ENCODE data around the gene SLC31A2.

Gene SLC31A2

DNA sequence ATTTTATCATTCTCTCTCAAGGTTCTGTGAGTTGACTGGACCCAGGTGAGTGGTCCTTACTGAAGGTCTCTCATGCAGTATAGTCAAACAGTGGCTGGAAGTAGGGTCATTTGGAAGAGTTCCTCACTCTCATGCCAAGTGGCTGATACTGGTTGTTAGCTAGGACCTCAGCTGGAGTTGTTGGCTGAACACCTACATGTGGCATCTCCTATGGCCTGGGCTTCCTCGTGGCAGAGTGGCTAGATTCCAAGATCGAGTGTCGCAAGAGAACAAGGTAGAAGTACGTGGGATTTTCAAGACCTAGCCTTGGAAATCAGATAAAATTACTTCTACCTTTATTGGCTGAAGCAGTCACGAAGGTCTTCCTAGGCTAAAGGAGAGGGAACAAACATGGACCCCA is 7.6 kb downstream of the SLC31A2 start:
- Mint-ChIP-seq H3K27me3 (no peaks in the 10 kb centered on the region), H3K4me1 (ENCODE audit: low read depth) (peaks cover 82% of the 10 kb centered on the region), H3K36me3 (ENCODE audit: low read depth) (peaks cover 90% of the 10 kb centered on the region), H3K27ac (no peak overlapping the region), H3K4me3 (no peak overlapping the region), H3K9me3 (no peaks in the 10 kb centered on the region)
- intact Hi-C loops (cut with micrococcal nuclease) = loop anchor here (5.0 to 10.0 kb wide), 2 partner anchors 46 to 116 kb away; partner anchors contain the start of genes CDC26 and PRPF4

DNA sequence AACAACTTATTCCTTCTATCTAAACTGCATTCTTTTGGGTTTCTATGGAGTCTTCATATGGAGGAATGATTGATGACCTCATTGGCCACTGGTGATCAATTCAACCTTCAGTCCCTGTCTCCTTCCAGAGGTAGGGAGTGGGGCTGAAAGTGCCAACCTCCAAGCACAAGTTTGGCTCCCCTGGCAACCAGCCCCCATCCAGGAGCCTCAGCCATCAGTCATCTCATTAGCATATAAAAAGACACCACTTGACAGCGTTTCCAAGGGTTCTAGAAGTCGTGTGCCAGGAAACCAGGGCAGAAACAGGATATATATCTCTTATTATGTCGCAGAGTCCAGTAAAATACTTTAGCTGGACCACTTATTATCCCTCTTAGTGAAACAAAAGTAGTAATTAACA is 9.8 kb downstream of the SLC31A2 start:
- no peaks in the 10 kb centered on the region for H3K9me3 Mint-ChIP-seq
- peaks cover 90% of the 10 kb centered on the region for H3K36me3 Mint-ChIP-seq (ENCODE audit: low read depth)
- intact Hi-C loops (cut with micrococcal nuclease) = no loop called here
- H3K4me1 Mint-ChIP-seq (ENCODE audit: low read depth) = peaks cover 60% of the 10 kb centered on the region
- H3K27me3 Mint-ChIP-seq = no peaks in the 10 kb centered on the region
- peak overlapping the region; percentile 53 for H3K27ac Mint-ChIP-seq
- no peak overlapping the region for H3K4me3 Mint-ChIP-seq

DNA sequence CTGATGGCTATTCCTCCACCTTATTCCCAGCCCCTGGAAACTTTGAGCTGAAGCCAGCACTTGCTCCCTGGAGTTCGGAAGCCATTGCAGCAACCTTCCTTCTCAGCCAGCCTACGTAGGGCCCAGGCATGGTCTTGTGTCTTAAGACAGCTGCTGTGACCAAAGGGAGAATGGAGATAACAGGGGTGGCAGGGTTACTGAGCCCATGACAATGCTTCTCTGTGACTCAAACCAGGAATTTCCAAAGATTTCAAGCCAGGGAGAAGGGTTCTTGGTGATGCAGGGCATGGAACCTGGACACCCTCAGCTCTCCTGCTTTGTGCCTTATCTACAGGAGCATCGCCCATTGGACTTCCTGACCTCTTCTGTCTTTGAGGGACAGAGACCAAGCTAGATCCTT is 12.2 kb downstream of the SLC31A2 start:
- Mint-ChIP-seq H3K4me3 (no peak overlapping the region), H3K27ac (peak overlapping the region; percentile 34), H3K9me3 (no peaks in the 10 kb centered on the region), H3K27me3 (no peaks in the 10 kb centered on the region), H3K4me1 (ENCODE audit: low read depth) (peaks cover 44% of the 10 kb centered on the region), H3K36me3 (ENCODE audit: low read depth) (peaks cover 100% of the 10 kb centered on the region)
- intact Hi-C loops (cut with micrococcal nuclease) = no loop called here

DNA sequence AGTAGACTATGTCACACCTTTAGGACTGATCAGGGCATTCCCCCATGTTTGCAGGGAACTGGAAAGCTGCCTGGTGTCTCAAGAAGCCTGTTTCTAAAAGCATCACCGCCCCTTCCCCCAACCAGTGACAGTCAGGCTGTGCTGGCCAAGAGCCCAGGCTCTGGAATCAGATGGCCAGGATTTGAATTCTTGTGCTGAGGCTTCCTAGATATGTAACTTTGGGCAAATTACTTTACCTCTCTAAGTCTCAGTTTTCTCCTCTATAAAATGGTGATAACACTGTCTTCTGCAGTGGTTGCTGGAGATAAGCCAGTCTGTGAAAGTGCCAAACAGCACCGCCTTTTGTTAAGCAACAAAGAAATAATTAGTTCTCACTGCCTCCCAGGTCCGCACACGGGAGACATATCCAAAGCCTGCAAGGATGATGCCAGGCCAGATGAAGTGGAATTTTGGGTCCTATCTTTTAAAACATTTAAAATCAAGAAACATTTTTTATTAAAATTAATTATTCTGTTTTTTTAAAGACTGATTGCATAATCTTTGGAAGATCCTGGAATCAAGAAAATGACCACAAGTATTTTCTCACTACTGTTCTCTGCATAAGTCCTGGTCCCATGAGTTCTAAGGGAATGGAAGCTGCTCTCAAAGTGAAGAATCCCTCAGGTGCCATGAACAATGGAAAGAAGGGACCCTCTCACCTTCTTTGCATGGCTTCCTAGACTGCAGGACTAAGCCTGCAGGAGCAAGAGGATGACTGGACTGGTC is 13.9 kb downstream of the SLC31A2 start:
- Mint-ChIP-seq H3K4me3 (no peak overlapping the region), H3K36me3 (ENCODE audit: low read depth) (peaks cover 100% of the 10 kb centered on the region)

DNA sequence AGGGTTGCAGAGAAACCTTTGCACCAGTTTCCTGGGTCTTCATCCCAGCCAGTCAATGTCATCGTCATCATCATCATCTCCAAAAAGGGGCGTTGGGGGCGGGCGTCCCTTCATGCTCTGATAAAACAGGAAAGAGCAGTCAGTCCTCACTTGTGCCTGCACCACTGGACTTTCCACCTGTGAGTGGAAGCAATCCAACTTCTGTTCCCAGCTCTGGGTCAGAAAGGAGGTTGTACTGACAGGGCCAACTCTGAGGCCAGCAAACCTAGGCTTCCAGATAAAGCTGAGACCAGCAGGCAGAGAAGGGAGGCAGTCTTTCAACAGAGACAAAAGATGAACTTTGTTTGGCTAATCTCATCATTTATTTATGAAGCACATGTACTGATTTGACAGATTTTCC is 15.2 kb downstream of the SLC31A2 start:
- Mint-ChIP-seq H3K9me3 (no peaks in the 10 kb centered on the region), H3K36me3 (ENCODE audit: low read depth) (peaks cover 100% of the 10 kb centered on the region), H3K4me1 (ENCODE audit: low read depth) (peaks cover 34% of the 10 kb centered on the region), H3K27me3 (no peaks in the 10 kb centered on the region), H3K27ac (peak overlapping the region; percentile 4), H3K4me3 (no peak overlapping the region)
- intact Hi-C loops (cut with micrococcal nuclease) = no loop called here

More for the DNA sequence above, 13.9 kb downstream of the SLC31A2 start:
- Mint-ChIP-seq H3K4me1 (ENCODE audit: low read depth) (peaks cover 43% of the 10 kb centered on the region), H3K9me3 (no peaks in the 10 kb centered on the region), H3K27me3 (no peaks in the 10 kb centered on the region), H3K27ac (no peak overlapping the region)
- intact Hi-C loops (cut with micrococcal nuclease) = no loop called here

DNA sequence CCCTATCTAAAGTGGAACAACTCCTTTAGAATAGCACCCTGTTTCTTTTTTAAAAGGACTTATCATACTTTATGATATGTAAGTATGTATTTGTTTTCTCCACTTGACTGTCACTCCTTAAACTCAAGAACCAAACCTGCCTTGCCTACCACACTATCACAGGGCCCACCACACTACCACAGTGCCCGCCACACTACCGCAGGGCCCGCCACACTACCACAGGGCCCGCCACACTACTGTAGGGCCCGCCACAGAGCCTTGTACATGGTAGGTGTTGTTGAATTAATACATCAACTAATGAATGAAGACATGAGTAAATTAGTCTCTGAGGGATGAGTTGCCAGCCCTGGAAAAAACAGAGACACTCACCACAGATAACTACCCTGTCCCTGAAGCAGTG is 18.0 kb downstream of the SLC31A2 start:
- H3K27ac Mint-ChIP-seq = peak overlapping the region; percentile 8
- intact Hi-C loops (cut with micrococcal nuclease) = no loop called here
- no peaks in the 10 kb centered on the region for H3K27me3 Mint-ChIP-seq
- H3K4me1 Mint-ChIP-seq (ENCODE audit: low read depth) = peaks cover 14% of the 10 kb centered on the region
- peaks cover 100% of the 10 kb centered on the region for H3K36me3 Mint-ChIP-seq (ENCODE audit: low read depth)
- H3K9me3 Mint-ChIP-seq = no peaks in the 10 kb centered on the region
- H3K4me3 Mint-ChIP-seq = no peak overlapping the region

DNA sequence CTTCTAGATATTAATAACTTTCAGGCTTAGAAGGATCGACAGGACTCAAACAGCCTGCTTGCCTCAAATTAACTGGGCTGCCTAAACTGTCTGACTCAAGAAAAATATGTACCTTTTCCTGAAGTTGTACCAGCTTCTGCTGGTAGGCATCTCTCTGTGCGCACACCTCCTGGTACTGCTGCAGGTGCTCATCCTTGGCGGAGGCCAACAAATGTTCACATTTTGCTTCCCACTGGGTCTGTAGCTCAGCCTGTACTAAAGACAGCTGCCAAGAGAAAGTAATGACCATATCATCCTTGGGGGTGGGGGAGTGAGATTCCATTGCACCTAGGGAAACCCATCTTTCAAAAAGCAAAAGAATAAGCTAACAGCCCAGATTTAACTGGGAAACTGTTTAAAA is 22.5 kb downstream of the SLC31A2 start:
- intact Hi-C loops (cut with micrococcal nuclease) = loop anchor here (10.0 kb wide), 1 partner anchor 571 kb away; no protein-coding TSS in a partner anchor
- peaks cover 23% of the 10 kb centered on the region for H3K4me1 Mint-ChIP-seq (ENCODE audit: low read depth)
- H3K27me3 Mint-ChIP-seq = no peaks in the 10 kb centered on the region
- no peak overlapping the region for H3K4me3 Mint-ChIP-seq
- peaks cover 100% of the 10 kb centered on the region for H3K36me3 Mint-ChIP-seq (ENCODE audit: low read depth)
- H3K27ac Mint-ChIP-seq = no peak overlapping the region
- no peaks in the 10 kb centered on the region for H3K9me3 Mint-ChIP-seq

DNA sequence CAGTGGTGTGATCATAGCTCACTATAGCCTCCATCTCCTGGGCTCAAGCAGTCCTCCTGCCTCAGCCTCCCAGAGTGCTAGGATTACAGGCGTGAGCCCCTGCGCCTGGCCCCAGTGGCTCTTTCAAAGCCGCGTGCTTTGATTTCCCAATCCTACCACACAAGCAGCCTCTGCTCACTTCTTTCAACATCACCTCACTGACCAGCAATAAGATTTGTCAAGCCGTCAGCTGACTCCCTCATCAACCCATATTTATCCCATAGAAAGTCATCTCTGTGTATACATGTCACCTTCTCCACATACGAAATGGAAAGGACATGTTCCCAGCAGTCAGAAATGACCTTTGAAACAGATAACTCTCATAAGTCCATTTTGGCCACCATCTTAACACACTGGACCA is 26.0 kb downstream of the SLC31A2 start:
- no peaks in the 10 kb centered on the region for H3K27me3 Mint-ChIP-seq
- H3K36me3 Mint-ChIP-seq (ENCODE audit: low read depth) = peaks cover 97% of the 10 kb centered on the region
- no peaks in the 10 kb centered on the region for H3K9me3 Mint-ChIP-seq
- intact Hi-C loops (cut with micrococcal nuclease) = loop anchor here (10.0 kb wide), 1 partner anchor 568 kb away; no protein-coding TSS in a partner anchor
- no peak overlapping the region for H3K4me3 Mint-ChIP-seq
- H3K4me1 Mint-ChIP-seq (ENCODE audit: low read depth) = peaks cover 30% of the 10 kb centered on the region
- H3K27ac Mint-ChIP-seq = peak overlapping the region; percentile 48

DNA sequence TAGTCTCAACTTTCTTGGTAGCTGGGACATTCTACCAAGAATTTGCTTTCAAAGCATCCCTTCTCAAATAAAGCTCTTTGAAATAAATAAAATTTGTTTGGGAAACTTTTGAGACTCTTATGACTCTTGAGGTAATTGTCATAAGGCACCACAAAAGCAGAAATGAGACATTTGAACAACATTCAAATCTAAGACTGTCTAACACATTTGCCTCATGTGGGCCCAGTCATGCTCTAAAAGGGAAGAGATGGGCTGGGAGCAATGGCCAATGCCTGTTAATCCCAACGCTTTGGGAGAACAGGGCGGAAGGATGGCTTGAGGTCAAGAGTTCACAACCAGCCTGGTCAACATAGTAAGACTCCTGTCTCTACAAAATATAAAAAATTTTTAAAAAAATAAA is 26.4 kb downstream of the SLC31A2 start:
- Mint-ChIP-seq H3K4me1 (ENCODE audit: low read depth) (peaks cover 32% of the 10 kb centered on the region), H3K27ac (peak overlapping the region; percentile 48)

DNA sequence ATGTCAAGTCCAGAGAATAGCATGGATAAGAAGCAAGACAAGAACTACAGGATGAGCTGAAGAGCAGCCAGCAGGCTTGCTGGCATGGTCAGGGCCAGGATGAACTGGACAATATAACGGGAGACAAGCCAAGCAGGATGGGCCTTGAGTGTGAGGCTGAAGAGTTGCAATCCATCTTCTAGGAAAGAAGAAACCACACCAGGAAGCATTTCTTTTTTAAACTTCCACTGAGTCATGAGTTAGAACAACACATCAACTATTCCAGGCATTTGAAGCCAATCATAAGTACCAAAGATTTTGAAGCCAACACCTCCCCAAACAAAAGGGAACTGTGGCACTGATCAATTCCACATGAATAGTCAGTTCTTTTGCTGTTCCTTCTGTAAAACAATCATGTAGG is 27.3 kb downstream of the SLC31A2 start:
- intact Hi-C loops (cut with micrococcal nuclease) = loop anchor here (10.0 kb wide), 1 partner anchor 567 kb away; no protein-coding TSS in a partner anchor
- H3K9me3 Mint-ChIP-seq = no peaks in the 10 kb centered on the region
- no peak overlapping the region for H3K4me3 Mint-ChIP-seq
- H3K27ac Mint-ChIP-seq = no peak overlapping the region
- peaks cover 97% of the 10 kb centered on the region for H3K36me3 Mint-ChIP-seq (ENCODE audit: low read depth)
- no peaks in the 10 kb centered on the region for H3K27me3 Mint-ChIP-seq
- H3K4me1 Mint-ChIP-seq (ENCODE audit: low read depth) = peaks cover 37% of the 10 kb centered on the region

More for the DNA sequence above, 26.4 kb downstream of the SLC31A2 start:
- intact Hi-C loops (cut with micrococcal nuclease) = loop anchor here (10.0 kb wide), 1 partner anchor 568 kb away; no protein-coding TSS in a partner anchor
- Mint-ChIP-seq H3K36me3 (ENCODE audit: low read depth) (peaks cover 97% of the 10 kb centered on the region), H3K27me3 (no peaks in the 10 kb centered on the region), H3K4me3 (no peak overlapping the region), H3K9me3 (no peaks in the 10 kb centered on the region)

DNA sequence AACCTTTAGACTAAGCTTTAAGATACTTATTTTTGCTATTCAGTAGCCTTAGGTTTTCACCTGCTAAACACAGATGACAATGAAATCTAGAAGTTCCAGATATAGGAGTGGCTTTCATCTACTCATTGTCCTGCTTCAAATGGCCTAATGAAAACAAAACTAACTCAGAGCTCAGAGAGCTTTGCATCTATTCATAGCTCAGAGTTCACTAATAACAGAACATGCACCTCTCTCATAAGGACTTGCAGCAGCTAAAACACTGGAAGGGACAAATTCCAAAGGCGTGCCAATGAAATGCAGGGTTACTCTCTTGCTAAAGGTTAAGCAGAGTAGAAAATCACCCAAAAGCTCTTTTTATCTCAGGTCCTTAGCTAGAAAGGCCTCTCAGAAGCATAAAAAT is 29.0 kb downstream of the SLC31A2 start:
- Mint-ChIP-seq H3K9me3 (no peaks in the 10 kb centered on the region), H3K27me3 (no peaks in the 10 kb centered on the region), H3K36me3 (ENCODE audit: low read depth) (peaks cover 97% of the 10 kb centered on the region), H3K4me1 (ENCODE audit: low read depth) (peaks cover 51% of the 10 kb centered on the region), H3K27ac (no peak overlapping the region), H3K4me3 (no peak overlapping the region)
- intact Hi-C loops (cut with micrococcal nuclease) = loop anchor here (10.0 kb wide), 2 partner anchors 95 to 565 kb away; partner anchors contain the start of genes CDC26 and PRPF4

DNA sequence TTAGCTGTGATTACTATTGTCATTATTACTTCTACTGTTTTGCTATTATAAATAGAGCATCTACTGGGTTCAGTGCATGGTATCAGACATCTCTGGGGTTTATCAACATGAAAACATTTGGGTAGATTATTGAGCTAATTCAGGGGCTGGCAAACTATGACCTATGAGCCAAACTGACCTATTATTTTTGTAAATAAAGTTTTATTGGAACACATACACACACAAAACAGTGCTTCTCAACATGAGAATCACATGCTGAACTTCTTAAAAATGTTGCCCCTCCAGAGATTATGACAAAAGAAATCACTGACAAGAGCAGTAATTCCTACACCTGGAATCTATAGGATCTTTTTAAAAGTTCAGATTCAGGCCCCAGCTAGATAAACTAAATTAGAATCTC is 30.4 kb downstream of the SLC31A2 start:
- Mint-ChIP-seq H3K4me1 (ENCODE audit: low read depth) (peaks cover 61% of the 10 kb centered on the region), H3K9me3 (no peaks in the 10 kb centered on the region), H3K36me3 (ENCODE audit: low read depth) (peaks cover 97% of the 10 kb centered on the region), H3K4me3 (no peak overlapping the region), H3K27me3 (no peaks in the 10 kb centered on the region), H3K27ac (peak overlapping the region; percentile 25)
- intact Hi-C loops (cut with micrococcal nuclease) = loop anchor here (10.0 kb wide), 1 partner anchor 94 kb away; the partner anchor contains the start of genes CDC26 and PRPF4

DNA sequence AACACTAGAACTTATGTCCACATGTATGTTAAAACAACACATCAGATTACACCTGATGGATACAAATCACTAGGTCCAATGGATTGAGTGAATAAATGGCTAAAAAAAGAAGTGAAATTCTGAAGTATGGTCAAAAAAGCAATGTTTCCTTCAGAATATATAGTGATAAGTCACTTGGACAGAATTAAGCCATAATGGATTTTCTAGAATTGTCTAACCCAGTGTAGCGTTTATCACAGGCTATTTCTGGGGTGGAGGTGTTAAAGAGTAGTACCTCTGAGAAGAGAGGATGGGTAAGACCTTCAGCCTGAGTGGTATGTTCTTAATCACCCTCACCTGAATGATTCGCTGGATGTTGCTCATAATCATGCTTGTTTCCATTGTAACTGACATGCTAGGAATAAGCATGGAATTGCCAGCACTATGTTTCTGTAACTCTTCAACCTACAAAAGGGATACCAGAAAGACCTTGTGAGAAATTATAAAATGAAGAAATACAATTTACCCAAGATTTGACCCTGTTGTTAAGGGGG is 33.2 kb downstream of the SLC31A2 start:
- Mint-ChIP-seq H3K27ac (no peak overlapping the region), H3K9me3 (no peaks in the 10 kb centered on the region), H3K27me3 (no peaks in the 10 kb centered on the region), H3K4me1 (ENCODE audit: low read depth) (peaks cover 64% of the 10 kb centered on the region), H3K36me3 (ENCODE audit: low read depth) (peaks cover 87% of the 10 kb centered on the region), H3K4me3 (no peak overlapping the region)
- intact Hi-C loops (cut with micrococcal nuclease) = loop anchor here (10.0 kb wide), 1 partner anchor 91 kb away; the partner anchor contains the start of genes CDC26 and PRPF4

DNA sequence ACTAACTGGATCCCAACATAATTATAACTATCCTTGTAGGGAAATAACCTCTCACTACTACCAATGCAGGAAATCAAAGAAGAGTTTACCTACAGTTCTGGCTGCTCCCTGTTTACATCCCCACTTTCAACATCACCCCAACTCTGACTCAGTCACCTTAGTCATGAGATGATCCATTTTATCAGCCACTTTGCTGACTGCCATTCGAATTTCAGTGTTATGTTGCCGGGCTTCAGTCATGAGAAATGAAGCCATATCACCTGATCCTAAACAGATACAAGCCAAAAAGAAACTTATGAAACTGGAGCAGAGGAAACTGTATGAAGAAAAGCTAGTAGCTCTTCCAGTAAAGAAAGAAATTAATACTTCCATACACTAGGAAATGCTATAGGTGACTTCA is 33.7 kb downstream of the SLC31A2 start:
- Mint-ChIP-seq H3K27ac (no peak overlapping the region), H3K4me3 (no peak overlapping the region), H3K4me1 (ENCODE audit: low read depth) (peaks cover 64% of the 10 kb centered on the region), H3K36me3 (ENCODE audit: low read depth) (peaks cover 82% of the 10 kb centered on the region), H3K9me3 (no peaks in the 10 kb centered on the region), H3K27me3 (no peaks in the 10 kb centered on the region)
- intact Hi-C loops (cut with micrococcal nuclease) = loop anchor here (10.0 kb wide), 1 partner anchor 90 kb away; the partner anchor contains the start of genes CDC26 and PRPF4

Measured in dendritic cell treated with granulocyte-macrophage colony-stimulating factor and Interleukin-4, amounts not matched to agents 40 ng/mL and 50 ng/mL, for 4 days (primary cell).